A549 (cell line): ENCODE data around the gene PRKCG.

Experiments used
- CBX8 ChIP-seq: fragments of 200-600 bp; sonication (generic); IDR thresholded peaks from 2 replicates; pipeline ENCODE4 v1.6.1; 2016
- CTCF ChIP-seq: fragments of >200 bp; sonication (Bioruptor Twin); formaldehyde crosslinking; IDR thresholded peaks from 3 replicates; pipeline ENCODE4 v1.5.1; 2016
- ESRRA ChIP-seq: fragments of 150-350 bp; IDR thresholded peaks from 2 replicates; pipeline ENCODE4 v1.6.1; 2014; ENCODE audit warnings: mild to moderate bottlenecking, low read length, borderline replicate concordance
- MAFK ChIP-seq: fragments of 450-650 bp; IDR thresholded peaks from 2 replicates; pipeline ENCODE4 v1.6.1; 2014; ENCODE audit not compliant: partially characterized antibody
- MAX ChIP-seq: IDR thresholded peaks from 2 replicates; pipeline ENCODE4 v1.6.1; 2012
- PBX3 ChIP-seq: IDR thresholded peaks from 2 replicates; pipeline ENCODE4 v1.6.1; 2012
- REST ChIP-seq: fragments of 200-600 bp; sonication (generic); IDR thresholded peaks from 2 replicates; pipeline ENCODE4 v1.6.1; 2016; ENCODE audit warnings: antibody characterized with exemption, mild to moderate bottlenecking, moderate library complexity
- ZC3H11A ChIP-seq: fragments of 450-650 bp; IDR thresholded peaks from 2 replicates; pipeline ENCODE4 v1.6.1; 2014; ENCODE audit warnings: antibody characterized with exemption, mild to moderate bottlenecking

GRCh38 chr19:53883741-53884140 lies 1.7 kb downstream of the PRKCG start:
- TF ChIP-seq ZC3H11A = no peak
- no peak for TF ChIP-seq PBX3
- TF ChIP-seq MAX = no peak
- TF ChIP-seq CTCF = no peak
- TF ChIP-seq MAFK = no peak
- TF ChIP-seq CBX8 = no peak
- no peak for TF ChIP-seq ESRRA
- TF ChIP-seq REST = no peak
